Uterus (tissue), 2 donors: ENCODE data around the gene FANCL.
"Not testable (repeated sequence)": the region's sequence is repeated elsewhere in the genome, so short reads cannot be mapped to it uniquely, and the experiment has no call there.

ENCODE experiments used
- POLR2A ChIP-seq, 2 donors: fragments of 450-650 bp; IDR thresholded peaks; one replicate each; pipeline ENCODE4 v1.6.1; 2016; ENCODE audit warnings: antibody characterized with exemption in 2 of 2, mild to moderate bottlenecking in 1 of 2, moderate library complexity in 1 of 2
- TF ChIP-seq, protein P1 (sequence below), 4 experiments: fragments of 200-600 bp in 2 of 4; fragments of 450-650 bp in 2 of 4; sonication (generic) in 2 of 4; IDR thresholded peaks; one replicate each; pipeline ENCODE4 v1.5.1; 2016 to 2019; ENCODE audit warnings: antibody characterized with exemption in 4 of 4, mild to moderate bottlenecking in 2 of 4, moderate library complexity in 1 of 4

DNA sequence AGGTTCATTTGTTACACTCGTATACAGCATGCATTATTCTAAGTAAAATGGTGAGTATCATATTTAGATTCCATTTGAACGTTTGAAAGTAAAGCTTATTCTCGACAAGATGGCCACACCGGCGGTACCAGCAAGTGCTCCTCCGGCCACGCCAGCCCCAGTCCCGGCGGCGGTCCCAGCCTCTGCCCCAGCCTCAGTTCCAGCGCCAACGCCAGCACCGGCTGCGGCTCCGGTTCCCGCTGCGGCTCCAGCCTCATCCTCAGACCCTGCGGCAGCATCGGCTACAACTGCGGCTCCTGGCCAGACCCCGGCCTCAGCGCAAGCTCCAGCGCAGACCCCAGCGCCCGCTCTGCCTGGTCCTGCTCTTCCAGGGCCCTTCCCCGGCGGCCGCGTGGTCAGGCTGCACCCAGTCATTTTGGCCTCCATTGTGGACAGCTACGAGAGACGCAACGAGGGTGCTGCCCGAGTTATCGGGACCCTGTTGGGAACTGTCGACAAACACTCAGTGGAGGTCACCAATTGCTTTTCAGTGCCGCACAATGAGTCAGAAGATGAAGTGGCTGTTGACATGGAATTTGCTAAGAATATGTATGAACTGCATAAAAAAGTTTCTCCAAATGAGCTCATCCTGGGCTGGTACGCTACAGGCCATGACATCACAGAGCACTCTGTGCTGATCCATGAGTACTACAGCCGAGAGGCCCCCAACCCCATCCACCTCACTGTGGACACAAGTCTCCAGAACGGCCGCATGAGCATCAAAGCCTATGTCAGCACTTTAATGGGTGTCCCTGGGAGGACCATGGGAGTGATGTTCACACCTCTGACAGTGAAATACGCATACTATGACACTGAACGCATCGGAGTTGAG lies 10.4 kb upstream of the FANCL start:
- TF ChIP-seq POLR2A (IDR thresholded peaks at IDR 0.05) = not testable (repeated sequence)
- TF ChIP-seq, protein P1, sequence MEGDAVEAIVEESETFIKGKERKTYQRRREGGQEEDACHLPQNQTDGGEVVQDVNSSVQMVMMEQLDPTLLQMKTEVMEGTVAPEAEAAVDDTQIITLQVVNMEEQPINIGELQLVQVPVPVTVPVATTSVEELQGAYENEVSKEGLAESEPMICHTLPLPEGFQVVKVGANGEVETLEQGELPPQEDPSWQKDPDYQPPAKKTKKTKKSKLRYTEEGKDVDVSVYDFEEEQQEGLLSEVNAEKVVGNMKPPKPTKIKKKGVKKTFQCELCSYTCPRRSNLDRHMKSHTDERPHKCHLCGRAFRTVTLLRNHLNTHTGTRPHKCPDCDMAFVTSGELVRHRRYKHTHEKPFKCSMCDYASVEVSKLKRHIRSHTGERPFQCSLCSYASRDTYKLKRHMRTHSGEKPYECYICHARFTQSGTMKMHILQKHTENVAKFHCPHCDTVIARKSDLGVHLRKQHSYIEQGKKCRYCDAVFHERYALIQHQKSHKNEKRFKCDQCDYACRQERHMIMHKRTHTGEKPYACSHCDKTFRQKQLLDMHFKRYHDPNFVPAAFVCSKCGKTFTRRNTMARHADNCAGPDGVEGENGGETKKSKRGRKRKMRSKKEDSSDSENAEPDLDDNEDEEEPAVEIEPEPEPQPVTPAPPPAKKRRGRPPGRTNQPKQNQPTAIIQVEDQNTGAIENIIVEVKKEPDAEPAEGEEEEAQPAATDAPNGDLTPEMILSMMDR (IDR thresholded peaks at IDR 0.05) = not testable (repeated sequence)
